HepG2 (cell line): ENCODE measurements around the gene RCN1. TPM values are rescaled to one million over a fixed set of nuclear protein-coding genes. Genes with fewer than 3 reads are reported as not detected.

ENCODE experiments used
- ATAC-seq: fragments of 200-7000 bp; cut with Tn5 transposase; 3 replicates; pipeline ENCODE4 v1.9.1; 2020; ENCODE audit warnings: mild to moderate bottlenecking, moderate library complexity
- BruUV-seq: library from RNA; stranded (reverse); fragments of 400-500 nt; replicated peaks from 2 replicates; lab custom pipeline; 2021; lab: Mats Ljungman, UMichigan
- CTCF ChIA-PET: fragments of 300-600 bp; formaldehyde crosslinking; extraction: SDS; loops from one replicate; lab custom pipeline; 2021; ENCODE audit warnings: low total read pairs, inconsistent platforms, low intra/inter-chr PET ratio; lab: Yijun Ruan, JAX
- POLR2A ChIA-PET: fragments of 350-600 bp; sonication (Branson Sonifier 250); formaldehyde crosslinking; loops from one replicate; lab custom pipeline; 2020; ENCODE audit warnings: antibody characterized with exemption, inconsistent platforms; lab: Yijun Ruan, JAX
- DNase-seq: peaks from one replicate; pipeline ENCODE4 v3.0.0-alpha.2; 2015; ENCODE audit warnings: low spot score
- FAIRE-seq: peaks from 3 replicates; lab custom pipeline; 2011; peaks lifted over from hg19 to GRCh38; lab: Jason Lieb, UNC
- H2AFZ ChIP-seq: one replicate; pipeline ENCODE4 v1.6.1; 2011; ENCODE audit warnings: low read length, inconsistent platforms
- H3K27ac ChIP-seq: fragments of 300-600 bp; 3 replicates; pipeline ENCODE4 v1.8.0; 2011; ENCODE audit warnings: mixed run types, mild to moderate bottlenecking, mixed read lengths, low read length, inconsistent platforms; ENCODE audit not compliant: insufficient read depth; ENCODE audit errors: extremely low read length
- H3K27me3 ChIP-seq, 2 experiments: fragments of 200-600 bp in 1 of 2; 2 replicates in 1 of 2; 3 replicates in 1 of 2; pipeline versions ENCODE4 v1.6.0 to v1.8.0; 2011; ENCODE audit warnings: low read length in 2 of 2, mild to moderate bottlenecking in 2 of 2, moderate library complexity in 2 of 2, inconsistent platforms in 1 of 2; ENCODE audit not compliant: insufficient read depth in 2 of 2, control insufficient read depth in 1 of 2
- H3K36me3 ChIP-seq, 2 experiments: fragments of 200-600 bp in 1 of 2; replicated peaks in 1 of 2; 2 replicates in 1 of 2; 3 replicates in 1 of 2; pipeline versions ENCODE4 v1.5.1 to v1.8.0; 2011; ENCODE audit warnings: low read length in 2 of 2, inconsistent platforms in 1 of 2; ENCODE audit not compliant: insufficient read depth in 2 of 2, control insufficient read depth in 1 of 2
- H3K4me1 ChIP-seq: 2 replicates; pipeline ENCODE4 v1.5.1; 2012; ENCODE audit warnings: low read length, inconsistent platforms; ENCODE audit not compliant: insufficient read depth
- H3K4me2 ChIP-seq: 2 replicates; pipeline ENCODE4 v1.6.0; 2011; ENCODE audit warnings: low read depth, low read length, inconsistent platforms
- H3K4me3 ChIP-seq, 3 experiments: fragments of 200-600 bp in 1 of 3; sonication (generic), shearing (Covaris generic) in 1 of 3; replicated peaks in 1 of 3; 2 replicates each; pipeline ENCODE4 v1.5.1; 2011 to 2016; ENCODE audit warnings: low read length in 3 of 3, inconsistent platforms in 2 of 3, low read depth in 2 of 3, mild to moderate bottlenecking in 2 of 3, control low read depth in 1 of 3, mixed read lengths in 1 of 3; ENCODE audit not compliant: insufficient read depth in 1 of 3
- H3K79me2 ChIP-seq: one replicate; pipeline ENCODE4 v1.6.1; 2011; ENCODE audit warnings: low read length, inconsistent platforms; ENCODE audit not compliant: insufficient read depth
- H3K9ac ChIP-seq: 2 replicates; pipeline ENCODE4 v1.6.0; 2011; ENCODE audit warnings: mild to moderate bottlenecking, low read depth, low read length, inconsistent platforms; ENCODE audit not compliant: insufficient read depth
- H3K9me3 ChIP-seq: 2 replicates; pipeline ENCODE4 v1.5.1; 2012; ENCODE audit warnings: mild to moderate bottlenecking, low read length
- H4K20me1 ChIP-seq: 2 replicates; pipeline ENCODE4 v1.6.0; 2011; ENCODE audit warnings: inconsistent platforms, mild to moderate bottlenecking, low read length, moderate library complexity; ENCODE audit not compliant: insufficient read depth
- ASH2L ChIP-seq: fragments of 300-600, 200-600 bp; sonication (generic); IDR thresholded peaks from 2 replicates; pipeline ENCODE4 v1.7.0; 2017; ENCODE audit warnings: low read depth, mild to moderate bottlenecking, moderate library complexity, mixed read lengths, low read length; ENCODE audit not compliant: insufficient read length
- DR1 ChIP-seq: sonication (generic); formaldehyde crosslinking; IDR thresholded peaks from 2 replicates; pipeline ENCODE4 v1.8.0; 2021; ENCODE audit warnings: mild to moderate bottlenecking, missing genetic modification reagents, inconsistent platforms
- HDAC6 ChIP-seq: fragments of 200-600 bp; sonication (generic); IDR thresholded peaks from 2 replicates; pipeline ENCODE4 v1.7.0; 2017; ENCODE audit warnings: mild to moderate bottlenecking, antibody characterized with exemption, low read length, low read depth
- HNF4G ChIP-seq, 2 experiments: sonication (generic) in 1 of 2; formaldehyde crosslinking in 1 of 2; IDR thresholded peaks; 2 replicates each; pipeline versions ENCODE4 v1.4.0 to v1.6.1; 2011 to 2020; ENCODE audit warnings: borderline replicate concordance in 2 of 2, low read depth in 2 of 2, mild to moderate bottlenecking in 2 of 2, low read length in 1 of 2, missing genetic modification reagents in 1 of 2, moderate library complexity in 1 of 2
- MYC ChIP-seq: sonication (generic); formaldehyde crosslinking; IDR thresholded peaks from 2 replicates; pipeline ENCODE4 v1.9.0; 2021; ENCODE audit warnings: missing genetic modification reagents, borderline replicate concordance
- MZF1 ChIP-seq: sonication (generic); formaldehyde crosslinking; IDR thresholded peaks from 2 replicates; pipeline ENCODE4 v1.8.1; 2023; ENCODE audit warnings: mild to moderate bottlenecking, missing genetic modification reagents, borderline replicate concordance
- RERE ChIP-seq: IDR thresholded peaks from 2 replicates; pipeline ENCODE4 v1.6.1; 2016; ENCODE audit warnings: low read depth, missing genetic modification reagents, missing compliant biosample characterization
- SRSF9 ChIP-seq: fragments of 200-400 bp; formaldehyde crosslinking; IDR thresholded peaks from 2 replicates; pipeline ENCODE4 v1.6.1; 2018; ENCODE audit warnings: borderline replicate concordance, mild to moderate bottlenecking, low read depth, low read length; ENCODE audit not compliant: insufficient read depth, poor library complexity, severe bottlenecking
- TRIM24 ChIP-seq: sonication (generic); formaldehyde crosslinking; IDR thresholded peaks from 2 replicates; pipeline ENCODE4 v1.8.0; 2022; ENCODE audit warnings: mild to moderate bottlenecking, missing genetic modification reagents
- ZNF484 ChIP-seq: sonication (generic); formaldehyde crosslinking; IDR thresholded peaks from 2 replicates; pipeline ENCODE4 v1.5.1; 2020; ENCODE audit warnings: mild to moderate bottlenecking, low read depth, missing genetic modification reagents, borderline replicate concordance
- ZNF605 ChIP-seq: sonication (generic); formaldehyde crosslinking; IDR thresholded peaks from 2 replicates; pipeline ENCODE4 v1.8.0; 2022; ENCODE audit warnings: mild to moderate bottlenecking, missing genetic modification reagents
- WGBS: methylation state at CpG from one replicate; pipeline ENCODE4 v1.1.6; 2017; ENCODE audit warnings: low lambda C conversion rate; 5-methylcytosine and 5-hydroxymethylcytosine counted together
- in situ Hi-C: cut with HindIII; loops from 2 replicates; pipeline ENCODE4 v1.10.0; 2017; ENCODE audit warnings: low pct_unique_long_range_greater_than_20kb; ENCODE audit not compliant: extremely low pct_ligation_motif_present
- intact Hi-C: fragments of 100-400 bp; cut with micrococcal nuclease; formaldehyde crosslinking; loops from one replicate; pipeline ENCODE4 v1.10.0; 2022; ENCODE audit not compliant: unreplicated experiment
- polyA plus RNA-seq, 8 experiments: library from polyadenylated mRNA; depleted of rRNA in 3 of 8; stranded (reverse) in 7 of 8; unstranded in 1 of 8; fragments of >200 nt; fragmentation: Illumina TruSeq in 4 of 8; extraction: Trizol in 4 of 8; gene quantifications; 2 replicates each; pipeline versions ENCODE4 v1.2.1 to v1.2.3, GENCODE V29; 2011 to 2016; ENCODE audit warnings: low read depth in 4 of 8, missing spikeins in 1 of 8, mixed read lengths in 1 of 8; ENCODE audit not compliant: insufficient read depth in 1 of 8
- total RNA-seq, 5 experiments: library from RNA; depleted of rRNA; stranded (reverse); fragments of >200 nt; fragmentation: Illumina TruSeq; extraction: Trizol; gene quantifications; 2 replicates each; pipeline ENCODE4 v1.2.3, GENCODE V29; 2016; ENCODE audit warnings: low read depth in 1 of 5

Gene RCN1
- total and polyA plus RNA-seq, 2 of the 13 experiments (the other 11 are each of a cell fraction or from before 2014, with no cell fraction given) = 22.0 to 28.5 TPM

GRCh38 chr11:32100495-32100894 is 9.6 kb downstream of the RCN1 start:
- Histone ChIP-seq H3K27ac (no peak overlapping the region), H3K9me3 (no peaks in the 10 kb centered on the region), H3K4me2 (no peak overlapping the region), H3K36me3 (peaks cover 1 to 18% of the 10 kb centered on the region in 2 experiments; a peak in 2 of 5 replicates), H3K9ac (no peak overlapping the region), H3K4me3 (no peak overlapping the region)
- in situ Hi-C loops = no loop called here
- WGBS = 74% methylated on average over 5 of the region's 5 CpGs
- FAIRE-seq = no peak
- TF ChIP-seq HNF4G (IDR thresholded peaks at IDR 0.05; ENCODE audit: borderline replicate concordance, low read depth, low read length) (no peak), HNF4G (CRISPR knock-in tag; IDR thresholded peaks at IDR 0.05; ENCODE audit: borderline replicate concordance, low read depth) (no peak)
- TF ChIP-seq, all 625 proteins: peak for 0
- ChIA-PET POLR2A (no interaction called here), CTCF (no interaction called here)
- Histone ChIP-seq H3K79me2 (no peaks in the 10 kb centered on the region), H3K27me3 (no peaks in the 10 kb centered on the region), H3K4me1 (peaks cover 17% of the 10 kb centered on the region), H2AFZ (no peak overlapping the region), H4K20me1 (peaks cover 14% of the 10 kb centered on the region)
- DNase-seq (no peak), ATAC-seq (no peak)
- BruUV-seq = no TSS peak
- intact Hi-C loops = no loop called here

DNA sequence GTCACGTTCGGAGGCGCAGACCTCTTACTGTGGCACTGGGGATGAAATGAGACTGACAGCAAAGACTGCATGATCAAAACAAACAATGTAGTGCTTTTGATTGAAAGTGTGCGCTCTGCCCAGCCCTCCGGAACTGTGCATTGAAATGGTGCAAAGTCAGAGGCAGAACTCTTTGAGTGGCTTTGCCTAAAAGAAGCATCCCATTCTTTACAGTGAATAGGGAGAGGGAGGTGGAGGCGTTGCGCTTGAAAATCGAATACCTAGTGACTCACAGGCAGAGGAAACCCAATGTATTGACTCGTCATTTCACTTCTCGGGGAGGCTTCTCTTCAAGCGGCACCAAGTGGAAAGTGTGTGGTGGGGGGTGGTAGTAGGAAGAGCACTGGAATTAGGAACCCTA is 10.9 kb downstream of the RCN1 start:
- Histone ChIP-seq H3K9ac (no peak overlapping the region), H3K4me1 (peaks cover 17% of the 10 kb centered on the region), H3K9me3 (no peaks in the 10 kb centered on the region), H3K79me2 (no peaks in the 10 kb centered on the region), H3K27ac (no peak overlapping the region), H3K27me3 (no peaks in the 10 kb centered on the region; a peak in 1 of 5 replicates), H4K20me1 (peaks cover 17% of the 10 kb centered on the region), H3K36me3 (peaks cover 1 to 18% of the 10 kb centered on the region in 2 experiments; a peak in 2 of 5 replicates), H2AFZ (no peak overlapping the region), H3K4me3 (no peak overlapping the region), H3K4me2 (no peak overlapping the region)
- POLR2A ChIA-PET = interaction anchor here (2.6 kb wide), 1 partner anchor 11 kb away, joined by 12 read pairs; the partner anchor contains the start of gene RCN1
- WGBS = 93% methylated on average over 11 of the region's 11 CpGs
- FAIRE-seq (no peak), DNase-seq (no peak), ATAC-seq (no peak)
- in situ Hi-C loops (no loop called here), intact Hi-C loops (no loop called here)
- CTCF ChIA-PET = no interaction called here
- no TSS peak for BruUV-seq
- no peak for TF ChIP-seq ZNF605 (CRISPR knock-in tag)
- no peak for TF ChIP-seq MZF1 (CRISPR knock-in tag)
- no peak for TF ChIP-seq DR1 (CRISPR knock-in tag)
- no peak for TF ChIP-seq HDAC6
- TF ChIP-seq RERE (CRISPR knock-in tag) = no peak
- TF ChIP-seq SRSF9 = no peak
- TF ChIP-seq ASH2L = no peak
- no peak for TF ChIP-seq ZNF484 (CRISPR knock-in tag)
- TF ChIP-seq TRIM24 = no peak
- no peak for TF ChIP-seq MYC (CRISPR knock-in tag)
